HG03575 (cell line): Measurements from ENCODE around the gene RAB25.

Experiments used
- ATAC-seq: cut with Tn5 transposase; IDR thresholded peaks from one replicate; pipeline ENCODE4 v1.9.1; 2021; ENCODE audit not compliant: unreplicated experiment, insufficient number of reproducible peaks, low FRiP score; ENCODE audit errors: extremely low read depth

Gene RAB25

DNA sequence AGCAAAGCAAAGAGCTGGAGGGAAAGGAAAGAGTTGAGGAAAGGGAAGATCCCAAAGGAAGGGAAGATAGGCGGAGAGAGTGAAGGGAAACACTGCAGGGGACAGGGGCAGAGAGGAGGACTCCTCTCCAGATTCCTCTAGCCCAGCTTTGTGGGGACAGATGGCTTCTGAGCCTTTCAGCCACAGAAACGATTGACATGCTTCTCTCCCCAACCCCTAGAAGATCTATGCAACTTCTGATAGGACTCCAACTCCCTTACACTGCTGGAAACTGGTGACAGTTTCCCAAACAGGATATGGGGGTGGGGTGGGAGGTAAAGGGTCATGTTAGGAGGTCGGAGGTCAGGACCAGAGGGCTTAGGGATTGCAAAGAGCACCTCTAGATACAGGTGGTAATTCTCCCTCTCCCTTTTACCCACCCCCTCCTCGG lies 14.8 kb downstream of the RAB25 start:
- ATAC-seq = no peak

DNA sequence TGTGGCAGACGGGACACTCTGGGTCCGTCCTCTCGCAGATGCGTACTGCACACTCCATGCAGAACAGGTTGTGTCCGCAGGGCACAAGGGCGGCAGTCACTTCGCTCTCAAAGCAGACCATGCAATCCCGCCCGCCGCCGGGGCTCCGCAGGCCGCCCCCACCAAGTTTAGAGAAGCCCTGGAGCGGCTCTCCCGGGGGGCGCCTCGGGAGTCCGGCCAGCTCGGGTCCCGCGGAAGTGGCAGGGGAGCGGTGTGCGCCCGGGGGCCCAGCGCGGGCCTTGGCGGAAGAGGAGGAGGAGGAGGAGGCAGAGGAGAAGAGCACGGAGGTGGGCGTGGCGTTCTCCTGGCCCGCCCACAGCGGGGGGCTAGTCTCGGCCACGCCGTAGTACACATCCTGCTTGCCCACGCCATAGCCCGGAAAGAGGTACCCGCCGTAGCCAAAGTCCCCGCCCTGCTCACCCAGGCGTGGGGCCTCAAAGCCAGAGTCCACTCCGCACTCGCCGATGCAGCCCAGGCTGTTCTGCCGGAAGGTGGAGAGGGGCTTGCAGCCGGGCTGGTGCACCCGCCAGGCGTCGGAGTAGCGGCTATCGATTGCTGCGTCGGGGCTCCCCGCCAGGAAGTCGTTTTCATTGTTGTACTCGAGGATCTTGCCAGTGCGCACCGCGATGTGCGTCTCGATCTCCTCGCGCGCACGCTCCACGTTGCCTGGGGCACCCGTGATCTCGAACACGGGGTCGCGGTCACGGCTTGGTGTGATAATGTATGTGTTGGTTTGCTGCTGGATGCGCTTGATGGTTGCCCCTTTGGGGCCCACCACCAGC lies 15.9 kb downstream of the RAB25 start:
- no peak for ATAC-seq

DNA sequence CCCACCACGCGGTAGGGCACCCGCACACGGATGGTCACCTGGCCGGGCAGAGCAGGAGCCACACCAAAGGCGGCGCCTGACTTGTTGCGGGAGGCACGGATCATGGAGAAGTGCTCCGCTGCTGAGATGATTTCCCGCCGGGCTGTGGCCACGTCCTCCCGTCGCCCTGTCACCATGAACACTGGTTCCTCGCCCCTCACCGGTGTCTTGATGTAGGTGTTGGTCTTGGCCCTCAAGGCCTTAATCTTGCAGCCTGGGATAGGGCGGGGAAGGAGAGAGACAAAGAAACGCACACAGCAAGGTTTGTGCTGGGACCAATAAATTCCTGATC lies 16.4 kb downstream of the RAB25 start:
- no peak for ATAC-seq

DNA sequence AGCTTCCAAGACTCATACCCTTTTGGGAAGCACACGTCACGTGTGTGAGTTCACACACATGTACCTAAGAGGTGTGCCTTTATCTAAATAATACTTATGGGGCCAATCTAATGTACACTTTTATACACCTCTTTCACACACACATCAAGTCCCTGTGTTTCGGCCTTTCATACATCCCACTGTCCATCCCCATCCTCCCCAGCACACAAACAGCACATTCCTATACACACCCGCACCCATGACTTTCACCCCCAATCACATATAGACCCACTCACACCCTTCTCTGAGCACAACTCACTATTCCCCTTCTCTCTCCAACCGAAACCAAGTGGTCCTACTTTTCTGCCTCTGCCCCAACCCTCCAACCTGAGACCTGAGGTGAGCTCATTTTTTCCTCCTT lies 17.8 kb downstream of the RAB25 start:
- no peak for ATAC-seq

DNA sequence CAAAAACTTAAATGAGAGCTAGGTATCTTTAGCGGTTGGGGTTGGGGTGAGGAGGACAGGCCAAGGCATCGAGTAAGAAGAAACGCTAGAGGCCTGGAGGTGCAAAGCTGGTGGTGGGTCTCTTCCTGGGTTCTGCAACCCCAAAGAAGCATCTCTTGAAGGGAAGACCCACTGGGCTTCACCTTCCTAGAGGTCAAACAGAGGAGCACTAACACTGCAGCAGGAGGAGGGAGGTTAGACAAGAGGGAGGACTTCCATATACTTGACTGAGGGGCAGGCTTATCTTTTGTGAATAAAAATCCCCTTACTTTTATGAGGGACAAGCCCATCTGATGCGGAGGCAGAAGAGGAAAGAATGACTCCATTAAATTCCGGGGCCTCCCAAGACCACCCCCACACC lies 18.8 kb downstream of the RAB25 start:
- no peak for ATAC-seq

DNA sequence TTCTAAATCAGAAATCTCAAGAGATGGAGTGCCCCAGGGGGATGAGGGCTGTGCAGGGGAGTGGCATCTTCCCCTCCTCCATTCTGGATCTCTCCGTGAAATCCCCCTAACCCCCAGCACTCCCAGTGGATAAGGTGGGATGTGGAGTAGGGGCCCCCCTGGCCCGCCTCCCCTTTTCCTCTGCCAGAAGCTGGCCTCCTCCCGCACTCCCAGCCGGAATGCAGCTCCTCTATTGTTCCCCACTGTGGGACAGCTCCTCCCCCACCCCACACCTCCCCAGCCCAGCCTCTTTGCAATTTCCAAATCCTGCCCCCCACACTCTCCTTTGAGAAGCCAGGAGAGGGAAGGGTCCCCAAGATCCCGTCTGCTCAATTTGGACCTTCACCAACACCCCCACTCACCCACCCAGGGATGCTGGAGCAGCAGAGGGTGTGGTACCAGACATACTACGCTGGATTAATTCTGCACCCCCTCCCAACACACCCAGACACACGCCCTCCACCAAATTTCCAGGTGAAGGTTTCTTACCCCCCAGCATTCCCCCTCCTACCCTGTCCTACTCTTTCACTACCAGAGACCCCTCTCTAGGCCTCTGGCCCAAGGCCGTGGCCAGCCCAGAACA lies 19.4 kb downstream of the RAB25 start:
- no peak for ATAC-seq

DNA sequence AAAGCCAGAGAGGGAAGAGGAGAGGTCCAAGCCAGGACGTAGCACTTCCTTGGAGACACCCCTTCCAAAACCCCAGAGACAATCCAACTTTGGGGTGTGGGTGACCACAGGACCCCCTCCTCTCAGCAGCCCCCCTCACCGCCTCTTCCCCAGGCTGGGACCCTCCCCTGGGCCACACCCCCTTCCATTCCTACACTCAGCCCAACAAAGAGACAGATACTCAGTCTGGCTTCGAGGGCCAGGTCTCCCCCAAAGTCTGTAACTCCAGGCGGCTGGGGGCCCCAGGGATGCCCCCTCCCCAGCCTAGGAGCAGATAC lies 19.9 kb downstream of the RAB25 start:
- no peak for ATAC-seq

DNA sequence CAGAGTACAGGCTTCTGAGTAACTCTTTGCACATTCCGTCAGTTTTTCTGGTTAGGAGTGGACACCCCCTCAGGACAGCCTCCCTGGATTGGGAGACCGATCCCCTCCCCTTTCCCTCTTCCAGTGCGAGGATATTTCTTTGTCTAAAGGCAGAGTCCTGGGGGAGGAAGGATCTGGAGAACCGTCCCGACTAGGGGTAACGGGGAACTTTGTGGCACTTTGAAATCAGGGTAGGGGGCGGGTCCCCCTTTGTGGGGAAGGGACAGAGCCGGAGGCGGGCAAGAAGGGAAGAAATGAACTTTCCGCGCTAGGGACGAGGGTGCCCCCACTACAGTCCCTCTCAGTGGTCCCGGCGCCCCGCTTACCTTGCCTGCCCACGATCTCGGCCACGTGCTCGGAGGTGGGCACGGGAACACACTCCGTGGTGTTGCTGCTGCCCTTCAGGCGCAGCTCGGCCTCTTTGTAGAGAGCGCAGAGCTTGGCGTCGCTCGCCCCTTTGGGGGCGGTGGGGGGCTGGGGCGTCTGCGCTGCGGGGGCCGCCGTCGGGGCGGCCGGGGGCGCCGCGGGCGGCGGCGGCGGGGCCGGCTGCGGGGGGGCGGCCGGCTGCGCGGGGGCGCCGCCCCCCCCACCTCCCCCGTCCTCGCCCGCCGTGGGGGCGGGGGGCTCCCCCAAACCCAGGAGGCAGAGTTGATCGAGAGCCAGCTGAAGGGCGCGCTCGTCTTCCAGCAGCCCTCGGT lies 20.4 kb downstream of the RAB25 start:
- ATAC-seq = no peak

DNA sequence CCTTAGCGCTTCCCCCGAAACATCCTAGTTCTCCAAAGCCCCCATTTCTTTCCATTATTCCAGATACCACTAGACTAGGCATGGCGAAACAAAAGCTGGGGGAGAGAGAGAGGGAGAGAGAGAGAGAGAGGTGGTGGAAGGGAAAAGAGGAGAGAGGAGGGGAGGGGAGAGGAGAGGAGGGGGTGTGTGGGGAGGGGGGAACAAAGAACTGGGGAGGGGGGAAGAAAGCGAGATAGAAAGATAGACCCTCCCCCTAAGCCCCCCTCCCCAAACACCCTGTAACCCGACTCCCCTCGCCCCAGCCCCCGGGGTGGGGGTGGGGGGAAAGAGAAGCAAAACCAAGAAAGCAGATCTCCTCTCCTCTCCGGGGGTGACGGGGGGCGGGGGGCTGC lies 21.0 kb downstream of the RAB25 start:
- ATAC-seq = no peak

DNA sequence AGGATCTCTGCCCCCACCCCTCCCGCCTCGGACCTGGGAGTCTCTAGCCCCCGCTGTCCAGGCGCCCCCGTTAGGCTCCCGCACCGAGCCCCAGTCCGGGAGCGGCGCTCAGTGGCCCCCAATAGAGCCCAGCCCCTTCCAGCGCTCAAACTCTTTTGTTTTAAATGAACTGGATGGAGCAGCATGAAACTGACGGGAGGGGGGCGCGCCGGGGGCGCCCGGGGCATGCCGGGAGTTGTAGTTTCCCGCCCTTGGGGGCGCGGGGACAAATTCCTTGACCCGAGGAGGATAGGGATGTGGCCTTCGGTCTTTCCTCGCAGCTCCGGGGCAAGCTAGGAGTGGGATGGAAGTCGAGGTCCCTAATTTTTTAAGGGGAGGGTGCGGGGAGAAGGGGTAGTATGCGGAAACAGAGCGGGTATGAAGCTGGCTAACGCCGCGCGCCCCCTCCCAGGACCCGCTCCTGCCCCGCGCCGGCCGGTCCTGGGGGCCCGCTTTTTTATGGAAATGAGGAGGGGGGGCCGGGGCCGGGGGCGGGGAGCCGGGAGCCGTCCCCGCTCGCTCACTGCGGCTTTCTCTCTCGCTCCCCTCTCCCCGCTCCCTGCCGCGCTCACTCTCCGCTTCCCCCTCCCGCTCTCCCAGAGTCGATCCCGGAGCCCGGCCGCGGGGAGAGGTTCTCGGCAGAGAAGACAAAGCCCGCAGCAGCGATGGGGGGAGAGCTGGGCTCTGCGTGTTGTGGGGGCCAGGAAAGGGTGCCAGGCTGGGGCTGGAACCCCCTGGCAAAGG lies 21.5 kb downstream of the RAB25 start, which contains the start of gene MEX3A:
MEX3A (minus strand) TSS at position 157 of the 783 bp plus-strand sequence. CDS start 467 bp downstream, outside the sequence.
- ATAC-seq = no peak

DNA sequence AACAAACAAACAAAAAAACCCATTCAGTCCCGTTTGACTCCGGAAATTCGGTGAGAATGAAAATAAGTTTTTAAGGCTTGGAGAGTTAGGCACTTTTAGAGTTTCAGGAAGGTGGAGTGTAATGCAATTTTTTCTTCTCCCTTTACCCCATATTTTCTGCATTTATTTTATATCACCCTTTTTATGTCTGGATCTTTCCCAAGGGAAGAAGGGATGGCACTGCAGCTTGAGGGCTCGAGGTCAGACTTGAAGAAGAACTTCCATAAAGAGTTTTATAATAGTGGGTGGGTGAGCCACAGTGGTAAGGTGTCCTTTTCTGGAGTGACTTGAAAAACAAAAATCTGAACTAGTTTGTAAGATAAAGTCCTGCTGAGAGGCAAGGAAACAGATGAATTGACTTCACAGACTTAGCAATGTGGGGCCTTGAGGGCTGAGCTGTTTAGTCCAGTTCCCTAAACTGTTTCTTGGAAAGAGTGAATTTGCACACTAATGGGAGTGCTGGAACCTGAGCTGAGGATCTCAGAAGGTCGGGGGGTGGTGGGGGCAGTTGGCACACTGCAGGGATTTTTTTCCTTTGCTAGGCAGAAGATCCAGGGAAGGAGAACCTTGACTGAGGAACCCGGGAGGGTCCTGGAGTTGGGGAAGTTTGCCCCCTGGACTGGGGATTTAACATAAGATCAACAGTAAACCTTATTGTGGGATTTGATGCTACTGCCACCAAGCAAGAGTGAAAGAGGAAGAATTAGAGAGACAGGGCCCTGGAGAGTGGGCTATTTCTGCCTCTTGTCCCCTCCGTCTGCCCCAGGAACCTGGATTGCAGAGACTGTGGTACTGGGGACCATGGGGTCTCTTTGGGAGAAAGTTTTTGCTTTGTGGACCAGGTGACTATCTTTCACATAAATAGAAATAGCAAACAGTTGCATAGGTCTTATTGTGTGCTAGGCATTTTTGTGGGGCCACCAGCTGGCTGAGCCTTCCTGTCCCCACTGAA lies 23.1 kb downstream of the RAB25 start:
- no peak for ATAC-seq

DNA sequence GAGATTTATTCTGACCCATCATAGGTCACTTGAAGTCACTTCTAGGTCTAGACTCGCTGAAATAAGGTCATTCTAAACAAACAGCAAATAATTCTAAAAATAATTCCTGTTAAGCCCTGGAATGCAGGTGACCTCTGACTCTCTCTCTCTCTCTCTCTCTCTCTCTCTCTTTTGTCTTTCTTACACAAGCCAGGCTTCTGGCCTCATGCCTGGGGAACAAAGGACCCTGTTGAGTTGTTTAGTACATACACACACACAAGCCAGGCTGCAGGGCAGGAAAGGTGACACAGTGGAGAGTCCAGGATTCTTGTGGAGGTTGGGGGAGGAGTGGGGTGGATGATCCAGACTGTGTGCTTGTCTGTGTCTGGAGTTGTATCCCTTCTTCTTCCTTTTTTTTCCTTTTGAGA lies 25.3 kb downstream of the RAB25 start:
- ATAC-seq = no peak

DNA sequence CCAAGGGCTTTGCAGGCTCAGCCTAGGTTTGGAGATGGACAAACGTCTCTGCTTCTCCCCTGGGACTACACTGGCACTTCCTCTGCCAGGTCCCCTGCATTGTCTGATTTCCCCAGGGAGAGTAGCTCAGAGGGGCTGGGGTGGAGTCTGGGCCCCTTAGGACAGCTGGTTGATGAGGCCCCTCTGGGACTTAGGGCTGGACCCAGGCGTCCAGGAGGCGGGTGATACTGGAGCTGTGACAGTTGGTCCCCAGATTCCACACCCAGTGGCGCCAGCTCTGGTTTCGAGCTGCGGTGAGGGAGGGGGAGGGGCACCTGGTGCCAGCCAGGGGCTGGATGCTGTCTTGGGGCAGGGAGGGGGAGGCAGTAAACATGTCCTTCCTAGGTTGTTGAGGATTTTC lies 28.7 kb downstream of the RAB25 start:
- no peak for ATAC-seq

DNA sequence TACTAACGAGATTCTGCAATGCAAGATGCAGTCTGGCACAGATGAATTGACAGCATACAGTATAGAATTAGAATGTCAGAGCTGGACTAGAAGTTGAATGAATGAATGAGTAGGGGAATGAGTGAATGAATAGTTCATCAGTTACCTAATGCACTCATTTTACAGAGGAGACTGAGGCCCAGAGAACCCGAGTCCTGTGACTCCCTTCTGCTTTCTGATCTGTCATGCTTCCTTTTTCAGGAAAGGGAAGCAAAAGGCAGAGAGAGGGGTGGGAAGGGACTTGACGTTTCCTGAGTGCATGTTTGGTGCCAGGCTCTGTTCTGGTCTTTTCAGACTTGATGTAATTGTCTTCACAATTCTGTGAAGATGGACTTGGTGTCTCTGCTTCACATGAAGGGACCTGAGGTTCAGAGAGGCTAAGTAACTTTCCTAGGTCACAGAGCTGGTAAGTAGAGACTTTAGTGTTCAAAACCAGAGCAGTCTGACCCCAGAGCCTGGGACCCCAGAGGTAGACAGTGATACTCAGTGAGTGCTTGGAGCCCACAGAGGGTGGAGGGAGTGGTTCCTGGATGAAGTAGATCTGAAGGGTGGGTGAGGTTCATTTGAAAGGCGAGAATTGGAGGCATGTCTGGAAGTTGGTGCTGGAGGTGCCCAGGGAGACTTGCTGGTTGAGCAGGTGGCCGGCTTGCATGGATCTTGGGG lies 29.3 kb downstream of the RAB25 start:
- no peak for ATAC-seq

DNA sequence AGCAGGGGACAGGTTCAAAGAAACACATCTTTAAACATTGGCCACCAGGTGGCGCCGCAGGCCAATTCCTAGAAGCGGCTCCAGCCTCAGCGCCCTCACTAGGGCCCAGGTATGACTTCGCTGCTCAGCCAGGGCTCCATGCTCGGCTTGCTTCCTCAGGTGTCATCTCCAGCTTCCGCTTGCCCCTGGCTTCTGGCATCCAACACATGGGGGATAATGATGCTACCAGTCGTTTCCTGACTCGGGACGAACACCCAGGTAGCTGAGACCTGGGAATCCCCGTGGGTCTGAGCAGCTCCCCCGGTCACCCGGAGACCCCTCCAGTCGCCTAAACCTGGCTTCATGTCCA lies 29.9 kb downstream of the RAB25 start:
- no peak for ATAC-seq

DNA sequence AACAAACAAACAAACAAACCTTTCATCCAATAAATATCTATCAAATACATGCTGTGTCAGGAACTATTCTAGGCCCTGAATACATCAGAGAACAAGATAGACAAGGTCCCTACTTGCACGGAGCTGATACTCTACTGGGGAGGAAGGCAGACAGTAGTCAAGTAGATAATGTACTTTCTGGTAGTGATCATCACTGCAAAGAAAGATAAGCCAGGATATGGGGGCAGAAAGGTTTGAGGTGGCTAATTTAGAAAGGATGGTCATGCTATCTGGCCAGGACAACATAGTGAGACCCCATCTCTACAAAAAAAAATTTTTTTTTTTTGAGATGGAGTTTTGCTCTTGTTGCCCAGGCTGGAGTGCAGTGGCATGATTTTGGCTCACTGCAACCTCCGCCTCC lies 30.6 kb downstream of the RAB25 start:
- ATAC-seq = no peak

DNA sequence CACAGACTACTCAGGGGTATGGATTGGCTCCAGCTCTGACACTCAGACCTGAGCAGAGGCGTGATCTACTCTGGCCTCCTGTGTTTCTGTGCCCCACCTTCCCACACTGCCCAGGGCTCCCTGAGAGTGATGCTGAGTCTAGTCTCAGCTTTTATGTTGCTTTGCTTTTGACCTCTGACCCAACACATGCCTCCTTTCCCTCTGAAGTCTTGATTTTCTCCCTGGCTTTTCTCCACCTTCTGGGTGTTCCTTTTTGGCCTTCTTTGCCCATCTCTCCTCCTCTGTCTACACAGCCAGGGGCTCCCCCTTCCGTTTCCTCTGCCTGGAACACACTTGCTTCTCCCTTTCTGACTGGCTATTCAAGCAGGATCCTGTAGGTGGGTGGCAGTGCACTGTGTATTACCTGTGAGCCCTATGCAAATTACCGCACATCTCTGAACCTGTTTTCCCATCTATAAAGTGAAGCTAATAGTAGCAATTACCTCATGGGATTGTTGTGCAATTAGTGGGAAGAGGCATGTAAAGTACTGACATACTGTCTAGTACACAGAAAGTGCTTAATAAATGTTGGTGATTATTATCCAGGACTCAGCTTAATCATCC lies 35.0 kb downstream of the RAB25 start:
- ATAC-seq = no peak
